ENCODE measurements around the gene APOL1. TPM values are rescaled to one million over a fixed set of nuclear protein-coding genes. Genes with fewer than 3 reads are reported as not detected.

Gene APOL1
- total and polyA plus RNA-seq, 2 donors (not counting 3 experiments of a cell fraction or from before 2014, with no cell fraction given), result 8.2 to 14.1 TPM

DNA sequence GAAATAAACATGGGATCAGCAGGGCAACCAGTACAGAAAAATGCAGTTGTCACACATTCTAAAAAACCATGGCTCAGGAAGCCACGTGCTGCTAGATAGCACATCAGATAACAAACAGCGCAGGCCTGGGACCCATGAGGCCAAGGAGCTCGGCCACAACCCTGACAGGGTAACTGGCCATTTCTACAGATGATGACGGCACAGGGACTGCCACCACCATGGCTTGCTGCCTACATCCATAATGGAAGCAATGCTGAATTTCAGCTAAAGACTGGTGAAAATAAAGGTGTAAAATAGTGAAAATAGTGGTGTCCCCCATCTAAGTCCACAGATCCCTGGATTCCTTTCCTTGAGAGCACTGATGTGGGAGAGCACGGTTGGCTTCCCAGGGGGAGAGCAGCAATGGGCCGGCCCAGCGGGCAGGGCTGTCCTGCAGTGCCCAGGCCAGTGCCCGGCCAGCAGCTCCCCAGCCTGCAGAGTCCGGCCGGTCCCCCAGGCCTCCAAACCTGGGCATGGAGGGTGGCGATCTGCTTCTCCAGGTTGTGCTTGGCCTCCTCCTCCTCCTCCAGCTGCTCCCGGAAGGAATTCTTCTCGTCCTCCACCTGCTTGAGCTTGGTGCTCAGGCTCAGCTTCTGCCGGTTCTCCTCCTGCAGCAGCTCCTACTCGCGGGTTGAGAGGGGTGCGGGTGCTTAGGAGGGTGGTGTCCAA, 40.0 kb downstream of the APOL1 start:
- no peak overlapping the region for H3K9ac ChIP-seq (replicated peaks; ENCODE audit: extremely low read depth, insufficient read depth, low read length)
- intact Hi-C loops (cut with micrococcal nuclease) (no loop called here), dilution Hi-C loops (cut with MboI; ENCODE audit: extremely low pct_ligation_motif_present, low sequenced_read_pairs) (no loop called here)
- BruUV-seq (replicated peaks), result no TSS peak
- no peaks in the 10 kb centered on the region for H4K20me1 ChIP-seq (replicated peaks; ENCODE audit: control insufficient read depth, extremely low read depth, insufficient read depth, low read length)
- no peak overlapping the region for H3K4me3 ChIP-seq (replicated peaks in 1 of 3; ENCODE audit: insufficient read depth in 1 of 3, low read depth in 1 of 3, low read length in 3 of 3)
- ChIA-PET POLR2A (no interaction called here), CTCF (interaction anchor here (0.9 to 1.4 kb wide), 5 partner anchors 8 to 194 kb away, joined by 3 to 4 read pairs (median 3); no protein-coding TSS in a partner anchor)
- no peak overlapping the region for H2AFZ ChIP-seq (ENCODE audit: low read depth, low read length)
- peak; percentile 52 for TF ChIP-seq POLR2AphosphoS5 (IDR thresholded peaks at IDR 0.05; ENCODE audit: insufficient read depth, low read depth, low read length)
- TF ChIP-seq, protein P1, sequence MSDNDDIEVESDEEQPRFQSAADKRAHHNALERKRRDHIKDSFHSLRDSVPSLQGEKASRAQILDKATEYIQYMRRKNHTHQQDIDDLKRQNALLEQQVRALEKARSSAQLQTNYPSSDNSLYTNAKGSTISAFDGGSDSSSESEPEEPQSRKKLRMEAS (IDR thresholded peaks at IDR 0.05; ENCODE audit: insufficient read depth, insufficient read length), result no peak
- peaks cover 71 to 81% of the 10 kb centered on the region in 2 experiments for H3K36me3 ChIP-seq (ENCODE audit: control insufficient read depth in 2 of 2, extremely low read depth in 1 of 2, insufficient read depth in 2 of 2, low read length in 2 of 2)
- no peaks in the 10 kb centered on the region for H3K9me3 ChIP-seq (replicated peaks; ENCODE audit: control insufficient read depth, insufficient read depth, low read length)
- FAIRE-seq (peak; percentile 12), DNase-seq (ENCODE audit: low read depth, low spot score) (no peak)
- H3K27me3 ChIP-seq (ENCODE audit: control insufficient read depth in 2 of 2, insufficient read depth in 2 of 2, low read length in 2 of 2), result no peaks in the 10 kb centered on the region
- no peak overlapping the region for H3K27ac ChIP-seq (ENCODE audit: insufficient read depth, low read depth, low read length)
- no peak overlapping the region for H3K4me2 ChIP-seq (ENCODE audit: insufficient read depth, low read length)
- no peaks in the 10 kb centered on the region for H3K9me1 ChIP-seq (replicated peaks; ENCODE audit: control insufficient read depth, extremely low read depth, insufficient read depth, low read length)
- H3K79me2 ChIP-seq (ENCODE audit: control insufficient read depth, insufficient read depth, low read length), result peaks cover 35% of the 10 kb centered on the region
- H3K4me1 ChIP-seq (ENCODE audit: control insufficient read depth, extremely low read depth, insufficient read depth, low read length), result no peaks in the 10 kb centered on the region

DNA sequence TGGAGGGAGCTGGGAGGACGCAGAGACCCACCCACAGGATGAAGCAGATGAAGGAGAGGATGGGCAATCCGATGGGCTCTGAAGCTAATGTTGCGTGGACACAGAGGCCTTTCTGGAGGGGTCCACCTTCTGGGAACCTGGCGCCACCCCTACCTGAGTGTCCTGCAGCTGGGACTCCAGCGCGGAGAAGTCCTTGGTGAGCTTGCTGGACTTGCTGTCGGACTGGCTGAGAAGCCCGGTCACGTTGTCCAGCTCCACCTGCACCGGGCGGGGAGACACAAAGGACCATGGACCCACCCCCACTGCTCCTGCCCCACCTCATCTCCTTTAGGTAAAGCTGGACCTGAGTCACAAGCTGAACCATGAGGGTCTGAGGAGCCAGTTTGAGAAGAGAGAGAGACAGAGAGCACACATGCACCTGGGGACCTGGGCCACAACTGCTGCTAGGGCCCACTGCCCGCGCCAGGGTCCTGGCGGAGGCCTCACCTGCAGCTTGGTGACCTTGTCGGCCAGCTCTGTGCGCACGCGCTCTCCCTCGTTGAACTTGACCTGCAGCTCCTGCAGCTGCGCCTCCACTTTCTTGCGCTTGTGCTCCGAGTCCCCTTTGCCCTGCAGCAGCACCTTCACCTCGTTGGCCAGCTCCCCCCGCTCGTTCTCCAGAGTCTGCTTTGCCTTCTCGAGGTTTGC, 40.8 kb downstream of the APOL1 start:
- TF ChIP-seq MYC (IDR thresholded peaks at IDR 0.05; ENCODE audit: low read depth, low read length), result no peak
- no peak overlapping the region for H3K27ac ChIP-seq (ENCODE audit: insufficient read depth, low read depth, low read length)
- peaks cover 39% of the 10 kb centered on the region for H3K79me2 ChIP-seq (ENCODE audit: control insufficient read depth, insufficient read depth, low read length)
- no peaks in the 10 kb centered on the region for H3K9me3 ChIP-seq (replicated peaks; ENCODE audit: control insufficient read depth, insufficient read depth, low read length)
- H4K20me1 ChIP-seq (replicated peaks; ENCODE audit: control insufficient read depth, extremely low read depth, insufficient read depth, low read length), result no peaks in the 10 kb centered on the region
- H3K4me2 ChIP-seq (ENCODE audit: insufficient read depth, low read length), result no peak overlapping the region
- CTCF ChIA-PET, result interaction anchor here (1.0 to 1.4 kb wide), 3 partner anchors 9 to 16 kb away, joined by 3 to 4 read pairs (median 3); no protein-coding TSS in a partner anchor
- H3K27me3 ChIP-seq (ENCODE audit: control insufficient read depth in 2 of 2, insufficient read depth in 2 of 2, low read length in 2 of 2), result no peaks in the 10 kb centered on the region
- H3K9me1 ChIP-seq (replicated peaks; ENCODE audit: control insufficient read depth, extremely low read depth, insufficient read depth, low read length), result no peaks in the 10 kb centered on the region
- H3K9ac ChIP-seq (replicated peaks; ENCODE audit: extremely low read depth, insufficient read depth, low read length), result no peak overlapping the region
- no peak overlapping the region for H3K4me3 ChIP-seq (replicated peaks in 1 of 3; ENCODE audit: insufficient read depth in 1 of 3, low read depth in 1 of 3, low read length in 3 of 3)
- H3K36me3 ChIP-seq (ENCODE audit: control insufficient read depth in 2 of 2, extremely low read depth in 1 of 2, insufficient read depth in 2 of 2, low read length in 2 of 2), result peaks cover 71 to 81% of the 10 kb centered on the region in 2 experiments
- no peaks in the 10 kb centered on the region for H3K4me1 ChIP-seq (ENCODE audit: control insufficient read depth, extremely low read depth, insufficient read depth, low read length)
- POLR2A ChIA-PET, result no interaction called here
- dilution Hi-C loops (cut with MboI; ENCODE audit: extremely low pct_ligation_motif_present, low sequenced_read_pairs) (no loop called here), intact Hi-C loops (cut with micrococcal nuclease) (no loop called here)
- FAIRE-seq (no peak), DNase-seq (ENCODE audit: low read depth, low spot score) (no peak)
- H2AFZ ChIP-seq (ENCODE audit: low read depth, low read length), result no peak overlapping the region
- TSS peak; percentile 82 for BruUV-seq (replicated peaks)
